Measurements from ENCODE around the gene P4HA1.

The P4HA1 gene

DNA sequence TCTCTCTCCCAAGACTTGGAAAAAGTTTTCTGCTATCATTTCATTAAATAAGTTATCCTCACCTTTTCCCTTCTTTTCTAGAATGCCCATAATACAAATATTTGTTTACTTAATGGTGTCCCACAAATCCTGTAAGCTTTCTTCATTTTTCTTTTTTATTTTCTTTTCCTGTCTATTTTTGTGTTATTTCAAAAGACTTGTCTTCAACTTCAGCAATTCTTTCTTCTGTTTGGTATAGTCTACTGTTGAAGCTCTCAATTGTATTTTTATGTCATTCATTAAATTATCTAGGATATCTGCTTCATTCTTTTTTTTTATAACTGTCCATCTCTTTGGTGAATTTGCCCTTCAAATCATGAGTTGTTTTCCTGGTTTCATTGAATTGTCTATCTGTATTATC, 117.0 kb downstream of the P4HA1 start:
- no peak for DNase-seq (ENCODE audit: low spot score)

DNA sequence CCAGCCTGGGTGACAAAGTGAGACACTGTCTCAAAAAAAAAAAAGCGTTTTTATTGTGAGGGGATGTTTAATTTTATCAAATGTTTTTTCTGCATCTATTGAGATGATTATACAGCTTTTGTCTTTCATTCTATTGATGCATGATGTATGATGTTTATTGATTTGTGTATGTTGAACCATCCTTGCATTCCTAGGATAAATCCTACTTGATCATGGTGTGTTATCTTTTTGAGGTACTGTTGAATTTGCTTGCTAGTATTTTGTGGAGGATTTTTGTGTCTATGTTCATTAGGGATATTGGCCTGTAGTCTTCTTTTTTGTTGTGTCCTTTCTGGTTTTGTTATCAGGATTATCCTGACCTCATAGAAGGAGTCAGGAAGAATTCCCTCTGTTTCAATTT, 119.8 kb downstream of the P4HA1 start:
- no peak for DNase-seq (ENCODE audit: low spot score)

Data from AG08395 (cell line).